HG02870 (cell line): ENCODE data around the gene ACSL4.
A peak's percentile ranks its signal among the peaks of the same experiment; 100 is the strongest.
"Not testable (repeated sequence)": the region's sequence is repeated elsewhere in the genome, so short reads cannot be mapped to it uniquely, and the experiment has no call there.

Experiments
- ATAC-seq: cut with Tn5 transposase; IDR thresholded peaks from one replicate; pipeline ENCODE4 v1.9.1; 2021; ENCODE audit warnings: mild to moderate bottlenecking, moderate library complexity; ENCODE audit not compliant: unreplicated experiment

ACSL4 gene

DNA sequence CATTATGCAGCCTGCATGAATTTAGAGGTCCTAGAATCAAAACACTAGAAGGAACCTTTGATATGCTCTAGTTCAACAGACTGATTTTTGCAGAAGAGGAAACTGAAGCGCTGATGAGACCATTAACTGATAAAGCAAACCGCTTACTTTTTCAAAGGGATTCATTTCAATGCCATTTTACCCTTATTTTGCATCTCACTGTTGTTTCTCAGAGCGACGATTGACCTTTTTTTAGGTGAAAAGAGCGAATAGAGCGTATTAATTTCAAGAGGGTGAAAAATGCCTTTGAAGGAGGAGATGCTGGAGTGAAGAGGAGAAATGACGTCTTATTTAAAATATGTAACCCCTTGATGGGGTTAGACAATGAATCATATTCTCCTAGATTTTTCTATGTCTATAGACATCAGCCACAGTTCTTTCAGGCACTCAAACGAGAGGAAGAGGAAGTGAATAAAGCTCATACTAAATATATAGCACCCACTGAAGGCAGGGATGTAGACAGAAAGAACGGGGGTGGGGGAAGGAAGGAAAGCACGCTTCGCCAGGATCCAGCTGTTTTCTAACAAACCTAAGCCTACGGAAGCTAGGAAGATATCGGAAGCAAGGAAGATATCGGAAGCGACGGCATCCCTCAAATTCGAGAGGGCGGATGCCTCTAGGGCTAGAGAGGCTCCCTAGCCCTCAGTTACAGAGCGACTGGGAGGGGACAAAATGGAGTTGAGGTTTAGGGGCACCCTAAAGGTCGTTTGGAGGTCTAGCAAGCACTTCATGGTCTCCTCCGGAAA lies 848 bp downstream of the ACSL4 start:
- peak; percentile 36 for ATAC-seq

DNA sequence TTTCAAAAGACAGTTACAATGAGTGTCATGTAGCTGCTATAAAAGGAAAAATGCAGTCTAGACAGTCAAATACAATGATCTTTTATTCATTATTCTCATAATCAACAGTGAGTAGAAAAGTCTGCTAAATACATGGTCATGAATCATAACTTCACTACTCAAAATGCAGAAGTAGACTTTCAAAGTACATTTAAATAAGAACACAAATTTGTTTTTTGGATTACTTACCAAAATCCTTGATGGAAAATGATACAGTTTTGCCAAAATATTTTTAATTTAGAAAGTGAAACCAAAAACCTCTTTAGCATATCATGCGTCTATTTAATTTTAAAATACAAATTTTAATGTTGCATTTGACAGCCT lies 4.9 kb downstream of the ACSL4 start:
- no peak for ATAC-seq

DNA sequence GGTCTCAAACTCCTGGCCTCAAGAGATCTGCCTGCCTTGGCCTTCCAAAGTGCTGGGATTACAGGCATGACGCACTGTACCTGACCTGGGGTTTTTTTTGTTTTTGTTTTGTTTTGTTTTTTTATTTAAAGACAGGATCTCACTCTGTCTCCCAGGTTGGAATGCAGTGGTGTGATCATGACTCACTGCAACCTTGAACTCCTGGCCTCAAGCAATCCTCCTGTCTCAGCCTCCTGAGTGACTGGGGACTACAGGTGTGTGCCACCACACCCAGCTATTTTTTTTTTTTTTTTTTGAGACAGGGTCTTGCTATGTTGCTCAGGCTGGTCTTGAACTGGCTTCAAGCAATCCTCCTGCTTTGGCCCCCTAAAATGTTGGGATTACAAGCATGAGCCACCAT lies 8.1 kb downstream of the ACSL4 start:
- not testable (repeated sequence) for ATAC-seq

DNA sequence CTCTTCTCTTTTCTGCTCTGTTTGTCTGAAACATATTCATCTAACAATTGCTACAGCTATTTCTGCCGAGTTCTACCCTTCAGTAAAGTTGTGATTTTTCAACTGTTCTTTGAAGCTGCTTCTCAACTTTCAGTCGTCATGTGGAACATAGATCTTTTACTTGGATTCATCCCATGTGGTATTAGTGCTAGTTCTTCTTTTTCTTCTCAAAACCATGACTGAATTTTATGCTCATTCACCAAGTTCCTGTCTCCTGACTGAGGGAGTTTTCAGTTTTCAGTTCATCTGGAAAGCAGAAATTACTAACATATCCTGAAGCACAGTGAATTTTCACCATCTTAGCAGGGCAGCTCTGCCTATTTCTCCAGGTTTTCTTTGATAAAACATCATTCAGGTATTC lies 12.1 kb downstream of the ACSL4 start:
- no peak for ATAC-seq

DNA sequence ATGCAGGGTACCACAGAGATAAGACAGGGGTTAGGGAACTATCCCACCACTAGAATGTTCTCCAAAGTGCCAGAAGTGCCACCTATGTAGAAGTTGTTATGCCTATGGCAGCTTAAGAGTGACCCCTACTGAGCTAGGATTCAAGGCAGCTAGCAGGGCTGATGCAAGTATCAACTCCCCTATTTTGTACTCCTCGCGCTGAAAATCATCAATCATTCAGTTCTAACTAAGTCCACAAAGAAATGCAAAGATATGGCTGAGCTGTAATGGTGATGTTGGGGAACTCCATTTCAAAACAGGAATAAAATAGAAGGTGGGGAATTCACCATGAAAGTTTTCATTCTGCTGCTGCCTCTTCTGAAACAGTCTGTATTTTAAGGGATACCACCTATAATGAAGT lies 13.8 kb downstream of the ACSL4 start:
- ATAC-seq = no peak

DNA sequence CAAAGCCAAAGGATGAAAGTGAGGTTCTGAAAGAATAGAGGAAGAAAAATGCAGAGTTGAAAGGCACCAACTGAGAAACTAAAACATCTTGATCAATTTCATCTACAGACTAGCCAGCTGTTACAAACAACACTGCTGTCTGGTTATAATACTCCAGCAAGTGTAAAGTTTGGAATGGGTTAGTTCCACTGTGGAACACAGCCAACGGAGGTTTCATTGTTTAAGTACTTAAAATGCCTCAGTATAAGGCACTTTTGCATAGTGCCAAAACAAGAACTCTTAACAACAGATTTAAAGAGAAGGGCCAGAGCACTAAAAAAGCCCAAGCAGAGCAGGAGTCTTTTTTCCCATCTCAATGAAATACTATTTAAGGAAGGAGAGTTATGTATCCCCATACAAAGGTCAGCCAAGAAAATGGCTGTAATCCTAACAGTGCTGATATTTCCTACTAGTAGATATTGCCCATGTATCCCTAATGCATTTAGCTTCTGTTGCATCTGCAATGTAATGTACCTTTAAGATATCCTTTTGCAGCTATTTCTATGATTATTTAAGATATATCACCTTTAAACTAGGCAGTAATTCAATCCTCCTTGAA lies 16.5 kb downstream of the ACSL4 start:
- no peak for ATAC-seq

DNA sequence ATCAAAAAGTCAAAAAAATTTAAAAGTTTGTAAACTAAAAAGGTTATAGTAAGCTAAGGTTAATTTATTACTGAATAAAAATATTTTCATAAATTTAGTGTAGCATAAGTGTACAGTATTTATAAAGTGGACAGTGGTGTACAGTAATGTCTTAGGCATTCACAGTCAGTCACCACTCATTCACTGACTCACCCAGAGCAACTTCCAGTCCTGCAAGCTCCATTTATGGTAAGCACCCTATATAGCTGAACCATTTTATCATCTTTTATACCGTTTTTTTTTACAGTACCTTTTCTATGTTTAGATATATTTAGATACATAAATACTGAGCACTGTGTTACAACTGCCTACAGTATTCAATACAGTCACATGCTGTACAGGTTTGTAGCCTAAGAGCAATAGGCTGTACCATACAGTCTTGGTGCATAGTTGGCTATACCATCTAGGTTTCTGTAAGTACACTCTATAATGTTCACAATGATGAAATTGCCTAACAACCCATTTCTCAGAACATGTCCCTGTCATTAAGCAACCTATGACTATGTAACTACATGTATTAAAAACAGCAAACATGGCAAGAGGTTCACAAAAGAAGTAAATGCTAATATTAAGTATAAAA lies 18.6 kb downstream of the ACSL4 start:
- ATAC-seq = no peak

DNA sequence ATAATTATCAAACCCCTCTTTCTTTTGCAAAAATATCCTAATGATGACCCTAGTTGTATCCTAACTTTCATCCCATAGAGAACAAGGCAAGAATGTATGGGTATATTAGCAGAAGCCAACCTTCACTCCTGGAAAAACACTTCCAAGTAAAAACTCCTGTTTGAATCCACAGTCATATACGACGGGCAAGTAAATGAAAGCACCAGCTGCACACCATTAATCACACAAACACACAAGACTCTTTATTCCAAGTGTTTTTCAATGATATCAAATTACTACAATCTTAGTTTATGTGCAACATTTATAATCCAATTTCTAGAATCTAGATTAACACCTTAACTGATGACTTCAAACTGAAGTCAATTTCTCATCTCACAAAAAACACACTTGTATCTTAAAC lies 22.9 kb downstream of the ACSL4 start:
- no peak for ATAC-seq

DNA sequence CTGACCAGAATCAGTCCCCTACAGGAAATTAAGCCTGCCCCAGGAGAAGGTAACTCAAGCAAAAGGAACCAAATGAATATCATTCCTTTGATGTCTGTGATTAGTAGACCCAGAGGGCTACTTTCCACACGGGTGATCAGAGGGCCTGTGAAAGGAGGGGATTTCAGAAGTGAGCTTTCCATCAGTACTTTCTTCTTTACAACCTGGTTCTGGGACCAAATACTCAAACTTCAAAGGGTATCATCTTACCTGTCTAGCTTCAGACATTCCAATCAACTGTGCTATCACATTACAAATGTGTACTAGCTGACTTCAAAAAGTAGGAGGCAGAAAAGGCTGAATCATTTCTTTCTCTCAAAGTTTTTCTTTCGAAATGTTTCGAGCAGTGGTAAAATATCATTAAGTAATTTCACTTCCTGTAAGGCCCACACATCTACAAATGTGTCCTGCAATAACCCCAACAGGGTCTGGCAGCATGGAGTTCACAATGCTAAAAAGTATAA lies 23.9 kb downstream of the ACSL4 start:
- ATAC-seq = peak; percentile 67

DNA sequence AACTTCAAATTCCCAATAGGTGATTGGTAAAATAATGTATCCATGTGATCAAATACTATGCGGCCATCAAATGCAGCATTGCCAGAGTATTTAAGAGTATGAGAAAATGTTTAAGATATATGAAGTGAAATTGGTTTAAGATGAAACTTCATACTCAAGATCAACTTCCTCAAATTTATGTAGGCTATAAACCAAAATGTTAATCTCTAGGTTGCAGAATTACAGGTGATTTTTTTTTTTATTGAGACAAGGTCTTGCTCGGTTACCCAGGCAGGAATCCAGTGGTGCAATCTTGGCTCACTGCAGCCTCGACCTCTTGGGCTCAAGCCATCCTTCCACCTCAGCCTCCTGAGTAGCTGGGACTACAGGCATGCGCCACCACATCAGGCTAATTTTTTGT lies 25.3 kb downstream of the ACSL4 start:
- no peak for ATAC-seq

DNA sequence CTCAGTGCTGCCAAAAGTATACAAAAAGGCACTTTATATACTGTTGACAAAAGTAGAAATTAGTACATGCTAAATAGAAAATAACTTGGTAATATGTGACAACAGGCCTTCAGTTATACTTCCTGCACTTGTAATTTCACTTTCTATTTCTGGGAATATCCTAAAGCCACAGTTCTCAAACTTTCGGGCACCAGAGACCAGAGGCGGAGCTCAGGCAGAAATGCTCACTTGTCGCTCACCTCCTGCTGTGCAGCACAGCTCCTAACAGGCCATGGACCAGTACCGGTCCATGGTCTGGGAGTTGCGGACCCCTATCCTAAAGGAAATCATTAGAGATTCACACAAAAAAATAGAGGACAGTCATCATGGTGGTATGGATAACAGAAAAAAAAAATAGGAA lies 25.7 kb downstream of the ACSL4 start:
- no peak for ATAC-seq

DNA sequence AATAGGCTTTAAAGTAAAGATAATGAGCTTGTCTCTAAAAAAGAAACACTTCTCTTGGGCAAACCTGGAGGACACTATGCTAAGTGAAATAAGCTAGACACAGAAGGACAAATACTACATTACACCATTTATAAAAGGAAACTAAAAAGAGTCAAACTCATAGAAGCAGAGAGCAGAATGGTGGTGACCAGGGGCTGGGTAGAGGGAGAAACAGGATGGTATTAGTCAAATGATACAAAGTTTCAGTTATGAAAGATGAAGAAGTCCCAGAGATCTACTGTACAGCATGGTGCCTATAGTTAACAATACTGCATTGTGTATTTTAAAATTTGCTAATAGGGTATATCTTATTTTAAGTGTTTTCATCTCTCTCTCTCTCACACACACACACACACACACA lies 28.5 kb downstream of the ACSL4 start:
- ATAC-seq = peak; percentile 59

DNA sequence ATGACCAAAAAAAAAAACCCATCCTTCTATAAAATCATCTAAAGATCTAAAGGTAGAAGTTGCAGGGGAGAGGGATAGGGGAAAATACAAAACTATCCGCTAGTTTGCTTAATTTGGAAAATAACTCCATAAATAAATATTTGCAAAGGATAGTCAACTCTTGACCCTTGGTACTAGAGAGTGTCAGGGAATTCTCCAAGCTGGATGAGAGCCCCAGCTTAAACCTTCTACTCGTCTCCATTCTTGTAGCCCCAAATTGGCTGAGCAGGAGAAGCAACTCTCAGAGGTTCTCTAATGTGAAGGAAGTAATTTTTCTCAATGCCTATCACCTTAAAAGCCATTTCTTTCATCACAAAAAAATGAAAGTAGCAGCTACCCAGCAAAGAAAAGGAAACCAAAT lies 35.2 kb downstream of the ACSL4 start:
- no peak for ATAC-seq

DNA sequence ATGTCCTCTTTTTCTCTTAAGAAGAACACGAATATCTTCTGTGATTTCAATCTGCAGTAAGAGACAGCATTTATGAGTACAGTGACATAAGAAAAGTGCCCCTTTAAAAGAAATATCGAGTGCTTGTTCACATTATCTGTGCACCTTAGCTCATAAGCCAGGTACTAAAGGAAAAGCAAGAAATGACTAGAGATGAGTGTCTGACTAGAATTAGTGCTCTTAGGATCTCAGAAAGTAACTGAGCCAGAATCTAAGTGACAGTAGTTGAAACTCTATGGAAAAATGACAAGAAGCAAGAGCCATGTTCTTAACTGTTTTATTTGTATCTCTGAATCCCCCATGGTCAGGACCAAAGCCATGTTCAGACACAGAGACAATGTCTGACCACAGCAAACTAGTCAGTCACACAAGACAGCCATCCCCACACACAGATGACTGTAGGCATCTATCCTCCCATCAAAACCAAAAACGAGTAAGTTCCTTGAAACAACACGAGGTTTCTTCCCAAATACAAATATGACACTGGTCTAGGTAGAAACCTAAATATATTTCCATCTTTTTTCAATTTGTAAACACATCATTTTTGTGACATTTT lies 36.8 kb downstream of the ACSL4 start:
- ATAC-seq = peak; percentile 63

DNA sequence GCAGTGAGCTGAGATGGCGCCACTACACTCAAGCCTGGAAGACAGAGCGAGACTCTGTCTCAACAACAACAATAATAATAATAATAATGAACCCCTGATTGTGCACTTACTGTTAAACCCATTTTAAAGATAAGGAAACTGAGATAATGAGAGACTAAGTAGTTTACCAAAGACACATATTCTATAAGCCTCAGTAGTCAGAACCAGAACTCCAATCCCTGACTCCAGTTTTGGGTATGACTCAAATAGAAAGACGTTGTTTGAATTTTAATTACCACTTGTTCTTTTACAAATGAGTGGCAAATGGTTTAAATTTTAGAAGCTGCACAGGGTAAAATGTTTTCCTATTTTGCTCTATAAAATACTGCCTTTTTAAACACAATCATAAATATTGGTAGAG lies 37.4 kb downstream of the ACSL4 start:
- no peak for ATAC-seq

DNA sequence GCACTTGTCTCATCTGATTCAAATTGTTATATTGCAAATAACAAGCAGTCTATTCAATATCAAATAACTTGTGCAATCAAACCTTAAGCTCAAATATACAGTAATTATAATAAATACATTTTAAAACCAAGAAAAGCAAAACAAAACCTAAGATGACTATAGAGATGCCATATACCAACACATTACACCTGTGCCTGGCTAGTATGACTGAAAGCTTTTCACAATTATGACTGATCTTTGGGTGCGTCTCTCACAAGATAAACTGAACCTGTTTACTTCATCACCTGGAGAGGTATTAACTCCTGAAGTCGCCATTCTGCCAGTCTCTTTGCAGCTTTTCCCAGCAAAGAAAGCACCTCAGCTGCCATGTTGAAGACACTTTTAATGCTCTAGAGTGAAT lies 41.3 kb downstream of the ACSL4 start:
- no peak for ATAC-seq

DNA sequence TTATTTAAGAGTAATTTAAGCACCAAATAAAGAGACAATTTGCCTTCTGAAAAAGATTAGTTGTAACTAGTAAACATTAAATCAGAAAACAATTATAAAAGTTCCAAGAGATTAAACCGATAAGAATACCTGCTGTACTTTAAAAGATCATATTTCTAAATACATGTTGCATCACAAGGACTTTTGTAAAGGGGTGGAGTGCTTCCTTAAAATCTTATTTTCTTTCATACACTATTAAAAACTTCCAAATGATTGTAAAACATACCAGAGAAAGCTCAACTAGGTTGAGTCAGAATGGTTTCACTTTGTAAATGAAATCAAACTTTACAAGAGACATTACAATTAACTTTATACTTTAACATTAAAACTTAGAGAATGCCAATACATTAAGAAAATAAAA lies 41.8 kb downstream of the ACSL4 start:
- ATAC-seq = no peak

DNA sequence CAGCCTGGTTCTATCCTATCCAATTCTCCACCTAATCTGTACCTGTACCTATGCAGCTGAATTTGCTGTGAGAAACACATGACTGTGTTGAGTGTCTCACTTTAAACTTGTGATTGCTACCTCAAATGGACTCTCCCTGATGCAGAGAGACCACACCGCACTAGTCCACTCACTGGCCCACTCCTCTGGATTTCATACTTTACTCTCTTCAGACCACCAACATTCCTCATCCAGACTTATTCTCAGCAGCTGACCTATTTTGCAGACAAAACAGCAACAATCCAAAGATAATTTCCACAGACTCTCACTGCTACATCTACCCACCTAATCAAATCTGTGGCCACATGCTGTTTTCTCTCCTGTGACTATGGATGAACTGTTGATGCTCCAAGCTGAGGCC lies 45.2 kb downstream of the ACSL4 start:
- no peak for ATAC-seq

DNA sequence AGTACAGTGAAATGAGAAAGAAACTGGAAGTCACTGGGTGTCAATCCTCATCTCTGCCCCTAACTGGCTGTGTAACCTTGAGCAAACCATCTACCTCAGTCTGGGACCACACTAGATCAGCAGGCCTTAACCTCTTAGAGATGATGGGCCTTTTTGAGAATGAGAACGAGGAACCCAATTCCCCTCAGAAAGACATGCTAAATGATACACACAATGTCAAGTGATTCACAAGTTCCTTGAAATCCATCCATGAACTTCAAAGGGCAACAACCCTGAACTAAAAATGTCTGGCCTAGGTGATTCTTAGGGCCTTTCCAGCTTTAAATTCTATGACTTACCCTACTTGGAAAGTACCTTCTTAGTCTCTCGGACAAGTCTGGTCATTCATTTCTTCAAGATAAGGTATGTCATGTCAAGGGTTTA lies 47.4 kb downstream of the ACSL4 start:
- ATAC-seq = peak; percentile 51

DNA sequence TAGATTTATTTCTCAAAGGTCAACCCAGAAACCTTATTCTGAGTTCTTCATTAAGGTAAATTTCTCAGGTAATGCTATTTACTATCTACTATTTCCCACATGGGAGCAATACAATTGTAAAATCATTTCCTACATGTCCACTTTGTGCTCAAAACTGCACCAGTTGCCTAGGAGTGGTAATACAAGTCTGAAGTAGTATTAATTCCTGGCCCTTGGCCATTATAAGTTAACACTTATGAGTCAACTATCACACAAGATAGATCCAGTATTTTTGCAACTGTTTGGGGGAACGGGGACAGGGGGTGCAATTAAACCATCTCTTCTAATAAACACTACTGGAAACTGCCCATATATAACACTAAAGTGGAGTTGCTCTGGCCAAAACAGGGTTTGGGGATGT lies 48.9 kb downstream of the ACSL4 start:
- ATAC-seq = no peak

DNA sequence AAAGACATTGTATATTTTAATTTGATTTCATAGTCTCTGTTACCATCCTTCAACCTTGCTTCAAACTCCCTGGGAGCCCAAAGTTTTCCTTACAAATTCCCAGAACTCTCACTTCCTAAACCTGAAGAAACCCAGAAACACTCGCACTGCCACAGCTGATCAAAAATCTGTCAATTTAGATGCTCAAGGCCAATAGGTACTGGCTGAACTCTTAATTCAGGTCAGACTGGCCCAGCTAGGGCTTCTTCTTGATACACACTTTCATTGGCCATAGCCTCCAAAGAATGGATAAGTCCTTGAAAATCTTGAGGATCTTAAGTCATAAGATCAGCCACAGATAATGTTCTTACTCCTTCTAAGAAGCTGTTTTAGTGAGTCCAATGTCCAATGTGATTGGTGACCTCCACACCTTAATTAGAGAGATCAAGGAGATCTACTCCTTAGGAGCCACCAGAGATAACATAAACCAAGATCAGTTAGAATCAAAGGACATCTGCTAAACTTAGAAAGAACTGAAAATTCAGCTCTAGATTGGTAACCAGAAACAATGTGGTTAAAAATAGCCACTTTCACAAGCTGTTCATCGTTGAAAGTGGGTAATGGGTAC lies 51.5 kb downstream of the ACSL4 start:
- ATAC-seq = no peak
